NCI-H2081 (cell line): ENCODE measurements around the gene MAN2A2.
A peak's percentile ranks its signal among the peaks of the same experiment; 100 is the strongest.
"Not testable (repeated sequence)": the region's sequence is repeated elsewhere in the genome, so short reads cannot be mapped to it uniquely, and the experiment has no call there.

ENCODE experiments used
- DNase-seq, 2 experiments: peaks; one replicate each; lab custom pipeline; 2025; lab: John Stamatoyannopoulos, UW

MAN2A2 gene

GRCh38 chr15:90918835-90919234 lies 15.7 kb downstream of the MAN2A2 start:
- no peak for DNase-seq

- DNase-seq = no peak
These were observed 18.8 kb downstream of the MAN2A2 start for GRCh38 chr15:90921887-90922286.

GRCh38 chr15:90922712-90923322 lies 19.7 kb downstream of the MAN2A2 start:
- DNase-seq = not testable (repeated sequence)

GRCh38 chr15:90924375-90924774 lies 21.3 kb downstream of the MAN2A2 start:
- DNase-seq = no peak

DNA sequence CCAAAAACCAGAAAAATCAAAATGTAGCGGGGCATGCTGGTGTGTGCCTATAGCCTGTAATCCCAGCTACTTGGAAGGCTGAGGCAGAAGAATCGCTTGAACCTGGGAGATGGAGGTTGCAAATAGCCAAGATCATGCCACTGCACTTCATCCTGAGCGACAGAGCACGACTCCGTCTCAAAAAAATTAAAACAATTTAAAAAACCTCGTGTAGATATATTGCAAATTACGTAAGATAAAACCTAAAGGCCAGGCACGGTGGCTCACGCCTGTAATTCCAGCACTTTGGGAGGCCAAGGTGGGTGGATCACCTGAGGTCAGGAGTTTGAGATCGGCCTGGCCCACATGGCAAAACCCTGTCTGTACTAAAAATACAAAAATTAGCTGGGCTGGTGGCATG lies 23.7 kb downstream of the MAN2A2 start:
- DNase-seq = not testable (repeated sequence)

DNA sequence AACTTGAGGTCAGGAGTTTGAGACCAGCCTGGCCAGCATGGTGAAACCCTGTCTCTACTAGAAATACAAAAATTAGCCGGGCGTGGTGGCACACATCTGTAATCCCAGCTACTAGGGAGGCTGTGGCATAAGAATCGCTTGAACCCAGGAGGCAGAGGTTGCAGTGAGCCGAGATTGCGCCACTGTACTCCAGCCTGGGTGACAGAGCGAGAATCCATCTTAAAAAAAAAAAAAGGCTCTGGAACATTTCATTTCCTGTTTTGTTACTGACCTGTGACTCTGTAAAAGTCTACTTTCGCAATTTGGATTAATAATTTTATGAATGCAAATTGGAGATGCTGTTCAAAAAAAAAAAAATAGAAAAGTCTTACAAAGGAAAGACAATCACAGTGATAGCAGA lies 25.0 kb downstream of the MAN2A2 start:
- DNase-seq = not testable (repeated sequence)

GRCh38 chr15:90929246-90930019 lies 26.3 kb downstream of the MAN2A2 start:
- DNase-seq = no peak

GRCh38 chr15:90930861-90931574 lies 27.9 kb downstream of the MAN2A2 start:
- no peak for DNase-seq

DNA sequence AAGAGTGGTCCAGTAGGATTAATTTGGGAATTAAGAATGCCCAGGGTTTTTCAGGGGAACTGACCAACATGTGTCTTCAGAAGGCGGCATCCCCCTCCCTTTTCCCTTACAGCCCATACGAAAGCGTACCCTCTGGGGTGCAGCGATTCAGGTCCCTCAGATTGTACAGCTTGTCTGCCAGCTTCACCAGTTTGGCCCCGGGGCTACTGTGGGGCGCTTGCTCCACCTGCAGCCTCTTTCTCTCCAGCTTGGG lies 28.4 kb downstream of the MAN2A2 start:
- DNase-seq = no peak

DNA sequence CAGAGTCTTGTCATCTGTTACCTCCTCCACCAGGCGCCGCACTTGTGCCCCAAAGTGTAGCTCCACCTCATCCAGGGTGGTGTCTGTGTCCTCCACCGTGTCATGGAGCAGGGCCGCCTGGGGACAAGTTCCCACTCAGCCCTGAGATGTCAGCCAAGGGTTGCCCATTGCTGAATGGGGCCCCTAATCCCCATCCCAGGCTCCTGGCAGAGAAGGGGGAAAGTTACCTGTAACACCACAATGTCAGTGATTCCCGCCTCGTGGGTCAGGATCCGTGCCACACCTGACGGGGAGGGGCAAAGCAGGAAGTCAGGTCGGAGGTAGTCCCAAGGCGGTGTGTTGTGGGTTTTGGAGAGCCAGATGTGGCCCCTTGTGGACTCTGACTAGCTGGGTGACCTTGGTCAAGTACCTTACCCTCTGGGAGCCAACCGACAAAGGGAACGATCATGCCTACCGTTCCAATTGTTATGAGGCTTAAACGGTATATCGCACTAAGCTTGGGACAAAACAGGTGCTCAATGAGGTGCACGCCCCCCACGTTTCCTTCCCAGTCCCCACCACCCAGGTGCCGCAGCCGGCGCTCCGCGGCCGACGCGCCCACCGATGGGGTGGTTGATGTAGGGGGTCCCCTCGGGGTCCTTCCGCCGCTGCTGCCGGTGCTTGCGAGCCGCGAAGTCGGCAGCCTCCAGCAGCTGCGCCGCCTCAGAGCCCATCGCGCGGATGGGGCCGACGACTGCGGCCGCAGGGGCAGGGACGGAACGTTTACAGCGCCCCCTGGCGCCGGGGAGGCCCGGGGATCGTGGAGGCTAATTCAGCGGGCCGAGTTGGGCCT lies 28.9 kb downstream of the MAN2A2 start, which contains the start of gene HDDC3:
TSS of gene HDDC3 (minus strand) at position 722 of the 832 bp plus-strand sequence. CDS start at position 713, 9 bp downstream.
- DNase-seq = peak; percentile 85 to 94

DNA sequence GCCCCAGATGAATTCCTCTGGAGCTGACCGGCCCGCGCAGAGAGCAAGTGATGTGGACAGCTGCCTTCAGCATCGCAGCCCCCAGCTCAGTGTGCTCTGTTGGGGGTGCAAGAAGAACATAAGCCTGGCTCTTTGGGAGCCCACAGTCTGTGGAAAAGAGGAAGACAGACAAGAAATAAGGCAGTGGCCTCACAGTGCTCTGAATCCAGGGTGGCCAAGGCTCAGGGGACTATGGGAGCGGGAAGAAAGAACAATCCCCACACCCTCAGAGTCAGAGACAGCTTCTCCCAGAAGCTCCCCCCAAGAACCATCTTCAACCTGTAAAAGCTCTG lies 29.5 kb downstream of the MAN2A2 start:
- DNase-seq = no peak

GRCh38 chr15:90933301-90933700 lies 30.2 kb downstream of the MAN2A2 start:
- DNase-seq = no peak

DNA sequence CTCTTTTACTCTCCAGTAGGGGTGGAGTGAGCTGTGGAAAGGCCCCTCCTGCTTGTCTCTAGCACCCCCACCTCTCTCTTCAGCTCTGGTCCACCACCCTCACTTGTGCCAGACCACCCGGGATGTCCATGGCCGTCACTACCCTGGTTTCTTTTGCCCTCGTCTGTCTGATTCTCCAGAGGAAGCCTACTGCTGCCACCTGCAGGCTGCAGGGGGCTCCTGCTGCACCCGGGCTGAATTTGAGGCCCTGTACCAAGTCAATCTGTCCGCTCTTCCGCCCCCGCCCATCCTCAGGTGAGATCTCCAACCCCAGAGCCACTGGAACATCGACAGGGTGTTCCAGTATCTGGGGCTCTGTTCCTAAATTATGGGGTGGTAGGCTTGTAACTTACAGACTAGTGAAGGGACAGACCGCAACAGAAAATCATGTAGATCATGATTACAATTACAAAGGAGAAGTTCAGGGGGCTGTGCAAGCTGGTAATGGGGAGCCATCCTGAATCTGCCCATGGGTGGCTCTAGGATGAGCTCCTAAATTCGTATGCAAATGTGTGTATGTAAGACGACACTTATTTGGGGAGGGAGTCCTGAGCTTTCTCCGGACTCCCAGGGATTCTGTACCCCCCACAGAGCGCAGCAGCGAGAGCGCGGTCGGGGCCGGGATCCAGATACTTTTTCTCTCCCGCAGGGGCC lies 31.3 kb downstream of the MAN2A2 start:
- DNase-seq = peak; percentile 92

DNA sequence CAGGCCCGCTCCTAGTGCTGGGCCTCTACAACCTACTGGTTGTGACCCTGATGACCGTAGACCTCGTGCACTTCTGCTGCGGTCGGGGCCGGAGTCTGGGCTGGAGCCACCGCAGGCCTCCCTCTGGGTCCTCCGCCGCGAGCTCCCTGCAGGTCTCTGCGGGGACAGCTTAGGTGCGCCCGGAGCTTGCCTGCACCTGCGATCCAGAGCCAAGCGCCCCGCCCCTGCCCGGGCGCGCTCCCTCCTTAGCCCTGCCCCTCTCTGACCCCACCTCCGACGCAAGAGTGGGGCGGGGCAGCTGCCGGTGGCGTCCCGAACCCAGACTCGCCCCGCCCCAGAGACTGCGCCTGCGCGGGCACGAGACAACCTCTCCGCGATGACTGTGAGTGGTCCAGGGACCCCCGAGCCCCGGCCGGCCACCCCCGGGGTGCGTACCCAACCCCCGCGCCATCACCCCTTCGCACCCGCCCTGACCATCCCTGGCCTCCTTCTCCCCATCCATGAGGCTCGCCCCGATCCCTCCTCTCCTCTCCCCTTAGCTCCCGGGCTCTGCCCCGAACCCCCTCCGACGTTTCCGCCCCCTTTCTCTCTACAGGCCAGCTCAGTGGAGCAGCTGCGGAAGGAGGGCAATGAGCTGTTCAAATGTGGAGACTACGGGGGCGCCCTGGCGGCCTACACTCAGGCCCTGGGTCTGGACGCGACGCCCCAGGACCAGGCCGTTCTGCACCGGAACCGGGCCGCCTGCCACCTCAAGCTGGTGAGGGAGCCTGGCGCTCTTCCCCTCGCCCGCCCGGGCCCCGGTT lies 32.0 kb downstream of the MAN2A2 start, which contains the start of gene UNC45A:
TSS of gene UNC45A (plus strand) at position 337 of the 803 bp plus-strand sequence. CDS start at position 377, 40 bp downstream.
- peak; percentile 93 to 94 for DNase-seq

- no peak for DNase-seq
These were observed 33.7 kb downstream of the MAN2A2 start for GRCh38 chr15:90936823-90937222.

- no peak for DNase-seq
These were observed 35.2 kb downstream of the MAN2A2 start for GRCh38 chr15:90938261-90938660.

GRCh38 chr15:90939756-90940155 lies 36.7 kb downstream of the MAN2A2 start:
- no peak for DNase-seq

GRCh38 chr15:90941038-90941437 lies 37.9 kb downstream of the MAN2A2 start:
- DNase-seq = no peak

DNA sequence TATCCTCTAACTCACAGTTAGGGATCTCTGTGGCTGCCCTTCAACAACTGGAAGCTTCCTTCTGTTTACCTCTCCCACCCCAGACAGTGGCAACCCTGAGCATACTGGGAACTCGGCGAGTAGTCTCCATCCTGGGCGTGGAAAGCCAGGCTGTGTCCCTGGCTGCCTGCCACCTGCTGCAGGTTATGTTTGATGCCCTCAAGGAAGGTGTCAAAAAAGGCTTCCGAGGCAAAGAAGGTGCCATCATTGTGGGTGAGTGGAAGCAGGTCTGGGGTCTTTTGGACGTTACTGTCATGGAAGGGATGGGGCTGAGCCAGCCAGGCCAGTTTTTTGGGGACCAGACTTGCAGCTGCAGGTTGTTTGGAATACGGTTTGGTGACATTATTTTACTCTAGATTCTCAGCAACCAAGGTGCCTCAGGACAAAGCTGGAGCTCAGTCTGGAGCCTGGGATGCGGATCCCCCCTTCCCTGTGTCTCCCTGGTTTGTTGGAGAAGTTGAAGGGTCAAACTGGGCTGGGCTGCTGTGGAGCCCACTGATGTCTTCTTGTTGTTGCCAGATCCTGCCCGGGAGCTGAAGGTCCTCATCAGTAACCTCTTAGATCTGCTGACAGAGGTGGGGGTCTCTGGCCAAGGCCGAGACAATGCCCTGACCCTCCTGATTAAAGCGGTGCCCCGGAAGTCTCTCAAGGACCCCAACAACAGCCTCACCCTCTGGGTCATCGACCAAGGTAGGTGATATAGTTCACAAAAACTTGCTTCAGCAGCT lies 39.4 kb downstream of the MAN2A2 start:
- no peak for DNase-seq

DNA sequence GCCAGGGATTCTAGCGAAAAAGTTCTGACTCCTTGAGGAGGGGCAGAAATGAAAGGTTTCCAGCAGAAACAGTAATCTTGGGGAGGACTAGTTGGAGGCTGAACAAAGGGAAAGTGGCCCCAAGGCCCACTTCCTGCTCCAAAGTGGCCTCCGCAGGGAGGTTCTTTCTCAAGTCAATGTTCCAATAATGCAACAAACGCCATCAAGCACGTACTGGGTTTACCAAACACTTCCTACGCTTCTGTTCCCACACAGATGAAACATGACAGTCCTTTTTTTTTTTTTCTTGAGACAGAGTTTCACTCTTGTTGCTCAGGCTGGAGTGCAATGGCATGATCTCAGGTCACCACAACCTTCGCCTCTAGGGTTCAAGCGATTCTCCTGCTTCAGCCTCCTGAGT lies 42.0 kb downstream of the MAN2A2 start:
- no peak for DNase-seq
